H1 (cell line): Measurements from ENCODE around the gene MAGI1. TPM values are rescaled to one million over a fixed set of nuclear protein-coding genes. Genes with fewer than 3 reads are reported as not detected.

Experiments used
- CTCF ChIA-PET: fragments of 300-600 bp; sonication (Branson Sonifier 250); formaldehyde crosslinking; loops from one replicate; lab custom pipeline; 2021; ENCODE audit not compliant: partially characterized antibody; lab: Charles Lee
- POLR2A ChIA-PET: fragments of 300-600 bp; sonication (Branson Sonifier 250); formaldehyde crosslinking; loops from one replicate; lab custom pipeline; 2021; ENCODE audit warnings: inconsistent platforms; ENCODE audit not compliant: partially characterized antibody; lab: Charles Lee
- DNase-seq, 2 experiments: peaks; one replicate each; pipeline versions ENCODE4 v3.0.0 to v3.0.0-alpha.2; 2010 to 2022; ENCODE audit warnings: low spot score in 2 of 2, low read depth in 1 of 2, mixed read lengths in 1 of 2
- FAIRE-seq: peaks from 2 replicates; lab custom pipeline; 2011; peaks lifted over from hg19 to GRCh38; lab: Jason Lieb, UNC
- H2AFZ ChIP-seq: 2 replicates; pipeline ENCODE4 v1.8.1; 2012; ENCODE audit warnings: low read length, inconsistent platforms
- H2AK5ac ChIP-seq: 2 replicates; pipeline ENCODE4 v1.6.1; 2013; ENCODE audit warnings: low read depth, low read length
- H2BK120ac ChIP-seq: replicated peaks from 2 replicates; pipeline ENCODE3; 2013; ENCODE audit warnings: low read depth, low read length, inconsistent platforms
- H2BK12ac ChIP-seq: 2 replicates; pipeline ENCODE4 v1.6.1; 2013; ENCODE audit warnings: low read depth, low read length
- H2BK15ac ChIP-seq: 2 replicates; pipeline ENCODE4 v1.6.1; 2013; ENCODE audit warnings: low read length
- H2BK20ac ChIP-seq: 2 replicates; pipeline ENCODE4 v1.6.1; 2013; ENCODE audit warnings: low read length
- H2BK5ac ChIP-seq: 2 replicates; pipeline ENCODE4 v1.6.1; 2013; ENCODE audit warnings: low read depth, low read length
- H3K14ac ChIP-seq: 2 replicates; pipeline ENCODE4 v1.6.1; 2013; ENCODE audit warnings: inconsistent platforms; ENCODE audit not compliant: insufficient read length
- H3K18ac ChIP-seq: 2 replicates; pipeline ENCODE4 v1.6.1; 2013; ENCODE audit warnings: low read length; ENCODE audit errors: extremely low read depth
- H3K23ac ChIP-seq: 2 replicates; pipeline ENCODE4 v1.6.1; 2013; ENCODE audit warnings: inconsistent platforms; ENCODE audit not compliant: insufficient read length
- H3K23me2 ChIP-seq: 2 replicates; pipeline ENCODE4 v1.6.1; 2013; ENCODE audit warnings: low read depth, low read length
- H3K27ac ChIP-seq: 2 replicates; pipeline ENCODE4 v1.6.1; 2011; ENCODE audit warnings: low read depth, low read length, inconsistent platforms
- H3K27me3 ChIP-seq, 4 experiments: replicated peaks in 1 of 4; 1 replicate in 1 of 4; 2 replicates in 3 of 4; pipeline versions ENCODE4 v1.6.1 to v1.8.1; 2011 to 2013; ENCODE audit warnings: low read length in 3 of 4, mild to moderate bottlenecking in 3 of 4, inconsistent platforms in 2 of 4, mixed read lengths in 2 of 4, moderate library complexity in 1 of 4; ENCODE audit not compliant: control insufficient read depth in 3 of 4, insufficient read depth in 3 of 4; ENCODE audit errors: extremely low read depth in 1 of 4
- H3K36me3 ChIP-seq, 4 experiments: 2 replicates each; pipeline versions ENCODE4 v1.6.1 to v1.8.1; 2011 to 2013; ENCODE audit warnings: mild to moderate bottlenecking in 4 of 4, low read length in 3 of 4, moderate library complexity in 2 of 4, control low read depth in 1 of 4, inconsistent platforms in 1 of 4; ENCODE audit not compliant: insufficient read depth in 4 of 4, control insufficient read depth in 2 of 4
- H3K4ac ChIP-seq: replicated peaks from 2 replicates; pipeline ENCODE3; 2013; ENCODE audit warnings: low read length, low read depth, mixed read lengths, inconsistent platforms; ENCODE audit not compliant: insufficient read length
- H3K4me1 ChIP-seq, 4 experiments: replicated peaks in 1 of 4; 1 replicate in 1 of 4; 2 replicates in 3 of 4; pipeline versions ENCODE4 v1.6.1 to v1.8.1; 2011 to 2013; ENCODE audit warnings: low read length in 3 of 4, inconsistent platforms in 2 of 4, mixed read lengths in 1 of 4; ENCODE audit not compliant: insufficient read depth in 4 of 4, control insufficient read depth in 3 of 4
- H3K4me2 ChIP-seq, 2 experiments: 2 replicates each; pipeline versions ENCODE4 v1.6.1 to v1.8.1; 2011 to 2013; ENCODE audit warnings: low read depth in 2 of 2, low read length in 2 of 2, control low read depth in 1 of 2, inconsistent platforms in 1 of 2, mild to moderate bottlenecking in 1 of 2; ENCODE audit not compliant: insufficient read depth in 1 of 2
- H3K4me3 ChIP-seq, 4 experiments: fragments of 200-600, 300-600 bp in 1 of 4; sonication (generic), shearing (Covaris generic), sonication (Bioruptor Twin) in 1 of 4; 2 replicates each; pipeline versions ENCODE4 v1.5.1 to v1.8.1; 2011 to 2016; ENCODE audit warnings: low read length in 4 of 4, low read depth in 3 of 4, control low read depth in 2 of 4, inconsistent platforms in 2 of 4, mild to moderate bottlenecking in 2 of 4, mixed read lengths in 1 of 4, moderate library complexity in 1 of 4; ENCODE audit not compliant: insufficient read depth in 2 of 4; ENCODE audit errors: extremely low read depth in 1 of 4
- H3K56ac ChIP-seq: replicated peaks from 2 replicates; pipeline ENCODE3; 2013; ENCODE audit warnings: low read depth, mild to moderate bottlenecking, mixed read lengths, low read length, inconsistent platforms; ENCODE audit not compliant: insufficient read length
- H3K79me1 ChIP-seq: 2 replicates; pipeline ENCODE4 v1.6.1; 2013; ENCODE audit warnings: low read depth, low read length, control low read depth
- H3K79me2 ChIP-seq, 2 experiments: 2 replicates each; pipeline versions ENCODE4 v1.6.1 to v1.8.1; 2012 to 2013; ENCODE audit warnings: low read length in 2 of 2, mild to moderate bottlenecking in 2 of 2, inconsistent platforms in 1 of 2; ENCODE audit not compliant: insufficient read depth in 2 of 2, control insufficient read depth in 1 of 2
- H3K9ac ChIP-seq, 4 experiments: replicated peaks in 1 of 4; 1 replicate in 1 of 4; 2 replicates in 3 of 4; pipeline versions ENCODE4 v1.6.1 to v1.8.1; 2011 to 2013; ENCODE audit warnings: low read depth in 3 of 4, low read length in 3 of 4, control low read depth in 2 of 4, mild to moderate bottlenecking in 2 of 4, moderate library complexity in 2 of 4, inconsistent platforms in 1 of 4; ENCODE audit errors: extremely low read depth in 1 of 4
- H3K9me3 ChIP-seq, 2 experiments: 2 replicates each; pipeline versions ENCODE4 v1.6.1 to v1.8.1; 2012 to 2013; ENCODE audit warnings: mild to moderate bottlenecking in 2 of 2, moderate library complexity in 2 of 2, control low read depth in 1 of 2, inconsistent platforms in 1 of 2, low read depth in 1 of 2, low read length in 1 of 2, mixed read lengths in 1 of 2; ENCODE audit not compliant: insufficient read depth in 2 of 2
- H4K20me1 ChIP-seq, 2 experiments: replicated peaks in 1 of 2; 2 replicates each; pipeline versions ENCODE3 to v1.8.1; 2011 to 2013; ENCODE audit warnings: inconsistent platforms in 2 of 2, low read length in 2 of 2, mild to moderate bottlenecking in 1 of 2; ENCODE audit not compliant: insufficient read depth in 2 of 2, control insufficient read depth in 1 of 2
- H4K5ac ChIP-seq: 2 replicates; pipeline ENCODE4 v1.6.1; 2013; ENCODE audit warnings: low read length, low read depth, mixed read lengths, inconsistent platforms; ENCODE audit not compliant: insufficient read length
- H4K8ac ChIP-seq: 2 replicates; pipeline ENCODE4 v1.8.0; 2013; ENCODE audit warnings: mild to moderate bottlenecking, moderate library complexity, low read length, inconsistent platforms; ENCODE audit not compliant: insufficient read depth; ENCODE audit errors: extremely low read depth
- H4K91ac ChIP-seq: replicated peaks from 2 replicates; pipeline ENCODE3; 2013; ENCODE audit warnings: low read length, mixed read lengths, inconsistent platforms; ENCODE audit not compliant: insufficient read length
- CBX5 ChIP-seq: fragments of 300-800, 300-1000 bp; sonication (generic); IDR thresholded peaks from 2 replicates; pipeline ENCODE4 v1.7.1; 2016; ENCODE audit warnings: antibody characterized with exemption, low read length, low read depth
- CHD1 ChIP-seq: IDR thresholded peaks from 2 replicates; pipeline ENCODE4 v1.6.1; 2012; ENCODE audit warnings: low read depth, low read length, improper control_type of control experiment
- CHD2 ChIP-seq: IDR thresholded peaks from 2 replicates; pipeline ENCODE4 v1.6.1; 2012; ENCODE audit warnings: low read length, improper control_type of control experiment
- FOSL1 ChIP-seq: IDR thresholded peaks from 2 replicates; pipeline ENCODE4 v1.6.1; 2011; ENCODE audit warnings: mild to moderate bottlenecking, low read depth, low read length, moderate library complexity; ENCODE audit not compliant: insufficient read depth
- GTF2F1 ChIP-seq: IDR thresholded peaks from 2 replicates; pipeline ENCODE4 v1.6.1; 2012; ENCODE audit warnings: low read depth, low read length, improper control_type of control experiment, borderline replicate concordance
- HDAC6 ChIP-seq: IDR thresholded peaks from one replicate; pipeline ENCODE4 v1.7.1; 2012; ENCODE audit warnings: low read depth, mild to moderate bottlenecking, inconsistent platforms, low read length, moderate library complexity
- KDM4A ChIP-seq: IDR thresholded peaks from one replicate; pipeline ENCODE4 v1.7.1; 2012; ENCODE audit warnings: low read depth, mild to moderate bottlenecking, moderate library complexity, low read length, inconsistent platforms; ENCODE audit not compliant: severe bottlenecking
- MAFK ChIP-seq: IDR thresholded peaks from 2 replicates; pipeline ENCODE4 v1.6.1; 2012; ENCODE audit warnings: low read depth, mild to moderate bottlenecking, improper control_type of control experiment, low read length
- MAX ChIP-seq: IDR thresholded peaks from 2 replicates; pipeline ENCODE4 v1.6.1; 2012; ENCODE audit warnings: inconsistent platforms
- POLR2A ChIP-seq, 2 experiments: IDR thresholded peaks; 1 replicate in 1 of 2; 2 replicates in 1 of 2; pipeline ENCODE4 v1.6.1; 2011; ENCODE audit warnings: low read depth in 2 of 2, low read length in 2 of 2, mild to moderate bottlenecking in 2 of 2; ENCODE audit errors: control extremely low read depth in 1 of 2
- RFX5 ChIP-seq: IDR thresholded peaks from 2 replicates; pipeline ENCODE4 v1.6.1; 2011; ENCODE audit warnings: low read depth, low read length, improper control_type of control experiment, borderline replicate concordance
- TAF7 ChIP-seq: optimal IDR thresholded peaks from 2 replicates; pipeline ENCODE3; 2011; ENCODE audit warnings: low read depth, mild to moderate bottlenecking, inconsistent platforms, low read length, moderate library complexity, borderline replicate concordance
- YY1 ChIP-seq: IDR thresholded peaks from 2 replicates; pipeline ENCODE4 v1.6.1; 2011; ENCODE audit warnings: low read depth, mild to moderate bottlenecking, low read length
- WGBS, 2 experiments: shearing (Covaris generic) in 1 of 2; methylation state at CpG; one replicate each; pipeline versions ENCODE4 v1.1.6 to v1.1.7; 2013 to 2015; ENCODE audit warnings: low lambda C conversion rate in 2 of 2, mixed read lengths in 2 of 2, inconsistent platforms in 1 of 2, low coverage in 1 of 2, missing lambda C conversion rate in 1 of 2; ENCODE audit not compliant: insufficient replicate concordance in 2 of 2, insufficient coverage in 1 of 2, insufficient read length in 1 of 2; ENCODE audit errors: extremely low coverage in 1 of 2, missing lambda C conversion rate in 1 of 2; 5-methylcytosine and 5-hydroxymethylcytosine counted together
- polyA plus RNA-seq, 7 experiments: library from polyadenylated mRNA; depleted of rRNA in 3 of 7; stranded (reverse) in 5 of 7; unstranded in 2 of 7; fragments of >200 nt in 5 of 7; fragments of 200-250 nt in 2 of 7; gene quantifications; 1 replicate in 5 of 7; 2 replicates in 1 of 7; 4 replicates in 1 of 7; pipeline versions ENCODE4 v1.2.1 to v1.2.3, GENCODE V29; 2011 to 2013; ENCODE audit warnings: missing spikeins in 2 of 7, mixed read lengths in 2 of 7
- total RNA-seq: library from RNA; stranded (reverse); fragmentation: NEBNext Ultra II Directional; extraction: Animal tissue kit (Norgen Biotek cat#: 25700); gene quantifications from 2 replicates; pipeline ENCODE4 v1.2.1, GENCODE V29; 2021
- TF ChIP-seq, protein P1 (sequence below): IDR thresholded peaks from 2 replicates; pipeline ENCODE4 v1.6.1; 2011; ENCODE audit warnings: low read length, improper control_type of control experiment

The MAGI1 gene
- total and polyA plus RNA-seq, 2 of the 8 experiments (the other 6 are each of a cell fraction or from before 2014, with no cell fraction given) = 19.8 to 78.0 TPM

DNA sequence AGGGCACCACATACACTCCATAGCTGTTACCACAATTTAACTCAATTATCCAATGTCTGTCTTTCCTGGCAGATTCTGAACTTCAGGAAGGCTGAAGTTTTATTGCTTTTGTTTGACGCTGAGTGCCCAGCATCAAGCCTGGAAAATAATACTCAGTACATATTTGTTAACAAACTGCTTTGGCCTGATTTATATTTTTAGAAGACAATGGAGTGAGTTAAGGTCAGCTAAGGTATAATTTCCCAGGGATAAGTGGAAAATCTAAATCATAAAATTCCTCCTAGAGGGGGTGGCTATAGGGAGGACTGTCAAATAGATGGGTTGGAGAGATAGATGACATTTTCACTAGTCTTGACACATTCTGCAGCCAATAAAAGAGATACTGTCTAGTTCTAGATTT lies 691.6 kb downstream of the MAGI1 start:
- H2AK5ac ChIP-seq = no peak overlapping the region
- POLR2A ChIA-PET = interaction anchor here (0.6 to 1.2 kb wide), 2 partner anchors 9 to 320 kb away, joined by 3 read pairs; no protein-coding TSS in a partner anchor
- H2BK15ac ChIP-seq = no peak overlapping the region
- H3K4me2 ChIP-seq = no peak overlapping the region
- no peak overlapping the region for H3K4ac ChIP-seq
- H4K20me1 ChIP-seq = no peaks in the 10 kb centered on the region
- H3K79me2 ChIP-seq = no peaks in the 10 kb centered on the region
- no peak overlapping the region for H4K8ac ChIP-seq
- no peaks in the 10 kb centered on the region for H3K23me2 ChIP-seq
- H3K36me3 ChIP-seq = no peaks in the 10 kb centered on the region
- H3K27me3 ChIP-seq = no peaks in the 10 kb centered on the region
- DNase-seq (no peak), FAIRE-seq (peak; percentile 13)
- H3K79me1 ChIP-seq = no peaks in the 10 kb centered on the region
- H3K23ac ChIP-seq = no peak overlapping the region
- no peak overlapping the region for H3K27ac ChIP-seq
- H3K14ac ChIP-seq = no peak overlapping the region
- CTCF ChIA-PET = interaction anchor here (0.6 to 3.3 kb wide), 5 partner anchors 8 to 896 kb away, joined by 3 to 13 read pairs (median 7); no protein-coding TSS in a partner anchor
- TF ChIP-seq POLR2A (IDR thresholded peaks at IDR 0.05; ENCODE audit: control extremely low read depth in 1 of 2, low read depth in 2 of 2, low read length in 2 of 2) (no peak), CHD2 (no peak), YY1 (no peak), KDM4A (no peak), TAF7 (no peak), CHD1 (no peak), GTF2F1 (no peak), RFX5 (no peak), FOSL1 (no peak), MAX (no peak), MAFK (no peak), HDAC6 (no peak), CBX5 (no peak)
- TF ChIP-seq, protein P1, sequence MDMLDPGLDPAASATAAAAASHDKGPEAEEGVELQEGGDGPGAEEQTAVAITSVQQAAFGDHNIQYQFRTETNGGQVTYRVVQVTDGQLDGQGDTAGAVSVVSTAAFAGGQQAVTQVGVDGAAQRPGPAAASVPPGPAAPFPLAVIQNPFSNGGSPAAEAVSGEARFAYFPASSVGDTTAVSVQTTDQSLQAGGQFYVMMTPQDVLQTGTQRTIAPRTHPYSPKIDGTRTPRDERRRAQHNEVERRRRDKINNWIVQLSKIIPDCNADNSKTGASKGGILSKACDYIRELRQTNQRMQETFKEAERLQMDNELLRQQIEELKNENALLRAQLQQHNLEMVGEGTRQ = no peak
- H2AFZ ChIP-seq = no peak overlapping the region
- H3K9me3 ChIP-seq = no peaks in the 10 kb centered on the region
- H2BK12ac ChIP-seq = no peak overlapping the region
- no peak overlapping the region for H3K4me3 ChIP-seq
- H2BK120ac ChIP-seq = no peak overlapping the region
- H3K18ac ChIP-seq = no peak overlapping the region
- H2BK5ac ChIP-seq = no peak overlapping the region
- no peak overlapping the region for H3K9ac ChIP-seq
- H3K56ac ChIP-seq = no peak overlapping the region
- 95% methylated on average over 1 of the region's 1 CpG; no CpG with 5 or more reads in 1 of the 2 experiments for WGBS, 2 experiments
- no peak overlapping the region for H2BK20ac ChIP-seq
- H3K4me1 ChIP-seq = peaks cover 4 to 18% (median 7%) of the 10 kb centered on the region in 4 experiments; a peak in 6 of 7 replicates
- H4K91ac ChIP-seq = no peak overlapping the region
- H4K5ac ChIP-seq = no peak overlapping the region
